LNCaP clone FGC (cell line): ENCODE measurements around the gene ACVR1B.

Experiments used
- DNase-seq: peaks from one replicate; pipeline ENCODE4 v3.0.0-alpha.2; 2011; ENCODE audit warnings: low read depth
- H3K4me3 ChIP-seq: 2 replicates; pipeline ENCODE4 v1.5.1; 2011; ENCODE audit warnings: mild to moderate bottlenecking, low read depth, low read length, control low read depth
- TF ChIP-seq, protein P1 (sequence below): IDR thresholded peaks from 2 replicates; pipeline ENCODE4 v1.5.1; 2012; ENCODE audit warnings: mild to moderate bottlenecking; ENCODE audit not compliant: control insufficient read depth, insufficient read depth; ENCODE audit errors: extremely low read depth

Gene ACVR1B

DNA sequence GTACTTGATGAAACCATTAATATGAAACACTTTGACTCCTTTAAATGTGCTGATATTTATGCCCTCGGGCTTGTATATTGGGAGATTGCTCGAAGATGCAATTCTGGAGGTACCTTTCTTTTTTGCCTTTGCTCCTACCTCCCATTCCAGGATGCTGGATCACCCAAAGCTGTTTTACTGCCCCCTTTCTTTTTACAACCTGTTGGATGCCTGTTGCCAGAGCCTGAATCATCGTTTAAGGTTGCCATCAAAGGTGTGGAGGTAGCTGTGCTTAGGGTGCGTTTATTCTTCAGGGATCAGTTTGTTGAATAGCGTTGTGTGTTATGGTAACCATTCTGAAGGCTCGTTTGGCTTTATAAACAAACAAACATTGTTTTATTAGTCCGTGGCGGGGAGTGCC is 35.3 kb downstream of the ACVR1B start:
- DNase-seq = no peak
- no peak overlapping the region for H3K4me3 ChIP-seq
- TF ChIP-seq, protein P1, sequence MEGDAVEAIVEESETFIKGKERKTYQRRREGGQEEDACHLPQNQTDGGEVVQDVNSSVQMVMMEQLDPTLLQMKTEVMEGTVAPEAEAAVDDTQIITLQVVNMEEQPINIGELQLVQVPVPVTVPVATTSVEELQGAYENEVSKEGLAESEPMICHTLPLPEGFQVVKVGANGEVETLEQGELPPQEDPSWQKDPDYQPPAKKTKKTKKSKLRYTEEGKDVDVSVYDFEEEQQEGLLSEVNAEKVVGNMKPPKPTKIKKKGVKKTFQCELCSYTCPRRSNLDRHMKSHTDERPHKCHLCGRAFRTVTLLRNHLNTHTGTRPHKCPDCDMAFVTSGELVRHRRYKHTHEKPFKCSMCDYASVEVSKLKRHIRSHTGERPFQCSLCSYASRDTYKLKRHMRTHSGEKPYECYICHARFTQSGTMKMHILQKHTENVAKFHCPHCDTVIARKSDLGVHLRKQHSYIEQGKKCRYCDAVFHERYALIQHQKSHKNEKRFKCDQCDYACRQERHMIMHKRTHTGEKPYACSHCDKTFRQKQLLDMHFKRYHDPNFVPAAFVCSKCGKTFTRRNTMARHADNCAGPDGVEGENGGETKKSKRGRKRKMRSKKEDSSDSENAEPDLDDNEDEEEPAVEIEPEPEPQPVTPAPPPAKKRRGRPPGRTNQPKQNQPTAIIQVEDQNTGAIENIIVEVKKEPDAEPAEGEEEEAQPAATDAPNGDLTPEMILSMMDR = no peak

DNA sequence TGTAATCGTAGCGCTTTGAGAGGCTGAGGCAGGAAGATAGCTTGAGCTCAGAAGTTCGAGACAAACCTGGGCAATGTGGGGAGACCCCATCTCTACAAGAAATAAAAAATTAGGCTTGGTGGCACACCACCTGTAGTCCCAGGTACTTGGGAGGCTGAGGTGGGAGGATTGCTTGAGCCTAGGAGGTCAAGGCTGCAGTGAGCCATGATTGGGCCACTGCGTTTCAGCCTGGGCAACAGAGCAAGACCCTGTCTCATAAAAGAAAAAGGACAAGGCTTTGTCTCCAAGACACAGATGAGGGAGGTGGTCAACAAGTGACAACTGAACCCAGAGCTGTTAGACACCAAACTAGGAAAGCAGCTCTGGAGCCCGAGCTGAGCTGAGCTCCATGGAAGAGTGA is 40.7 kb downstream of the ACVR1B start:
- no peak overlapping the region for H3K4me3 ChIP-seq
- no peak for DNase-seq
- TF ChIP-seq, protein P1 = no peak

DNA sequence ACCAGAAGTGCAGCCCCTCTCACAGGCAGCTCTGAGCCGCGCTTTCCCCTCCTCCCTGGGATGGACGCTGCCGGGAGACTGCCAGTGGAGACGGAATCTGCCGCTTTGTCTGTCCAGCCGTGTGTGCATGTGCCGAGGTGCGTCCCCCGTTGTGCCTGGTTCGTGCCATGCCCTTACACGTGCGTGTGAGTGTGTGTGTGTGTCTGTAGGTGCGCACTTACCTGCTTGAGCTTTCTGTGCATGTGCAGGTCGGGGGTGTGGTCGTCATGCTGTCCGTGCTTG is 43.0 kb downstream of the ACVR1B start:
- no peak for DNase-seq
- TF ChIP-seq, protein P1 = no peak

DNA sequence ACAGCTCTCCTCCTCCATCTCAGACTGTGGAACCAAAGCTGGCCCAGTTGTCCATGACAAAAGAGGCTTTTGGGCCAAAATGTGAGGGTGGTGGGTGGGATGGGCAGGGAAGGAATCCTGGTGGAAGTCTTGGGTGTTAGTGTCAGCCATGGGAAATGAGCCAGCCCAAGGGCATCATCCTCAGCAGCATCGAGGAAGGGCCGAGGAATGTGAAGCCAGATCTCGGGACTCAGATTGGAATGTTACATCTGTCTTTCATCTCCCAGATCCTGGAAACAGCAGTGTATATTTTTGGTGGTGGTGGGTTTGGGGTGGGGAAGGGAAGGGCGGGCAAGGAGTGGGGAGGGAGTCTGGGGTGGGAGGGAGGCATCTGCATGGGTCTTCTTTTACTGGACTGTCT is 43.5 kb downstream of the ACVR1B start:
- no peak overlapping the region for H3K4me3 ChIP-seq
- TF ChIP-seq, protein P1 = no peak
- DNase-seq = no peak

More for the DNA sequence above, 43.0 kb downstream of the ACVR1B start:
- no peak overlapping the region for H3K4me3 ChIP-seq

DNA sequence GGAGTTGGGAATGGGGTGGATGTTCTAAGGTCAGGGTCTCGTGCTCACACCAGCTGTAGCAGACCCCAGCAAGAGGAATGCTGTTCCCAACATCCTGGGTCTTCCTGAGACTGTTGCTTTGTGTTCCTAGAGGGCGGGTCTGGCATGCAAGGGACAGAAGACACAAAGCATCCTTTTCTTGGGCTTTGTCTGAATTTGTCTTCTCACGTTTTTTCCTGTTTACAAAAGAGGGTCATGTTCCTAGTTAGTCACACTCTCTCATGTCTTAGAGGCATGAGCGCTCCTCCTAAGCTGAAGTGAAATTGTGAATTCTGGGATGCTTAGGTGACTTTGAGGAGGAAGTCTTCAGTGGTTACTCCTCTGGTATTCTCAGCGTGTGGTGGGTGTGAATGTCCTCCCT is 45.6 kb downstream of the ACVR1B start:
- DNase-seq = no peak
- TF ChIP-seq, protein P1 = no peak

DNA sequence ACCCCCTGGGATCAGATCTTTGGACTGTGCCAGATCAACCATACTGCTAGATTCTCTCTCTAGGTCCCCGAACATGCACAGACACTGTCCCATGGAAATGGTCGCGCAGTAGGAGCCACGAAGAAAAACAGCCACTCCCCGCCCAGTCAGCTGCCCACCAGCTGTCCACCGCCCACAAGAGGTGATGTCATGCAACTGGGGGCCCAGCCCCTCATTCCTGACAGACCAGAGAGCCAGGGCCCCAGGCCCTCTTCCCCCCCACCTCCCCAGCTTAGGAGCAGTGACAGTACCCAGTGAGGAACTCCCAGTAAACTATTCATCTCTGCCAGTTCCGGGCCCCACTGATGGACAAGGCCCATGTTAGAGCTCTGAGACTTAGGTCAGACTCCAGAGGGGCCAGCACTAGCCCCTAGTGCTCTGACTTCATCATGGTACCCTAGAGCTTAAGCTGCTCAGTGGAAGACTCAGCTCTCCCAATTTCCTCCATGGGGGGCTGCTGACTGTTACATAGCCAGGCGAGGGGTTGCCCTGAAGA is 51.6 kb downstream of the ACVR1B start:
- no peak overlapping the region for H3K4me3 ChIP-seq
- TF ChIP-seq, protein P1 = no peak
- no peak for DNase-seq

More for the DNA sequence above, 45.6 kb downstream of the ACVR1B start:
- no peak overlapping the region for H3K4me3 ChIP-seq

DNA sequence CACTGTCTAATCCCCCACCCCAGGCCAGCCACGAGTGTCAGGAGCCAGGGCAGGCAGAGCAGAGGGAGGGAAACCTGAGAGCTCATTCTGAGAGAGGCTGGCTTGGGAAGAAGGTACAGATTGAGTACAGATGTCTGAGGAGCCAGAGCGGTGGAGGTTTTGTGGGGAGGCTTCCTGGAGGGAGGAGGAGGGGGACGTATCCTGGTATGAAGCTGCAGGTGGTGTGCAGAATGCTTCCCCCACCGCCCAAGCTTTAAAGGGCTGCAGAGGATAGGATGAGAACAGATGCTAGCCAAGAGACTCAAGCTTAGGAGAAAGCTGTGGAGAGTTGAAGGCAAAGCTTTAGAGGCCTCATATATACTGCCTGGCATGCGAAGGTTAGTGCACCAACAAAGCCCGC is 52.1 kb downstream of the ACVR1B start:
- H3K4me3 ChIP-seq = no peak overlapping the region
- DNase-seq = no peak
- TF ChIP-seq, protein P1 = no peak
